GM23338 (cell line): ENCODE measurements around the gene C11orf42. TPM values are rescaled to one million over a fixed set of nuclear protein-coding genes. Genes with fewer than 3 reads are reported as not detected.

Source experiments
- ATAC-seq: fragments of 200-7000 bp; cut with Tn5 transposase; 3 replicates; pipeline ENCODE4 v1.9.1; 2020
- DNase-seq: peaks from one replicate; pipeline ENCODE4 v3.0.0-alpha.2; 2015; ENCODE audit warnings: low spot score
- H2AFZ ChIP-seq: fragments of 200-600 bp; sonication (generic); 2 replicates; pipeline ENCODE4 v1.8.0; 2016; ENCODE audit warnings: antibody characterized with exemption, mild to moderate bottlenecking, moderate library complexity
- H3F3A ChIP-seq: fragments of 200-600 bp; sonication (generic); replicated peaks from 2 replicates; pipeline ENCODE4 v1.8.0; 2017; ENCODE audit warnings: antibody characterized with exemption, mixed run types, low read depth
- H3K27ac ChIP-seq: fragments of 200-600 bp; sonication (generic); 2 replicates; pipeline ENCODE4 v1.6.1; 2016; ENCODE audit warnings: low read depth
- H3K27me3 ChIP-seq: fragments of 200-600 bp; sonication (generic); 2 replicates; pipeline ENCODE4 v1.8.0; 2016; ENCODE audit warnings: mild to moderate bottlenecking, mixed run types, moderate library complexity; ENCODE audit not compliant: insufficient read depth
- H3K36me3 ChIP-seq: fragments of 200-600 bp; sonication (generic); 2 replicates; pipeline ENCODE4 v1.8.0; 2016; ENCODE audit warnings: mild to moderate bottlenecking; ENCODE audit not compliant: insufficient read depth
- H3K4me1 ChIP-seq: fragments of 200-600 bp; sonication (generic); 2 replicates; pipeline ENCODE4 v1.8.0; 2016; ENCODE audit warnings: mild to moderate bottlenecking, moderate library complexity; ENCODE audit not compliant: insufficient read depth
- H3K4me2 ChIP-seq: fragments of 200-600 bp; sonication (generic); 2 replicates; pipeline ENCODE4 v1.7.1; 2017; ENCODE audit warnings: mixed run types
- H3K4me3 ChIP-seq: fragments of 200-600 bp; sonication (generic); 2 replicates; pipeline ENCODE4 v1.6.1; 2016; ENCODE audit warnings: mixed run types
- H3K79me2 ChIP-seq: fragments of 200-600 bp; sonication (generic); replicated peaks from 2 replicates; pipeline ENCODE4 v1.8.0; 2017; ENCODE audit warnings: mild to moderate bottlenecking; ENCODE audit not compliant: insufficient read depth
- H3K9me2 ChIP-seq: fragments of 200-600 bp; sonication (generic); 2 replicates; pipeline ENCODE4 v1.8.0; 2017; ENCODE audit not compliant: insufficient read depth
- H4K20me1 ChIP-seq: fragments of 200-600 bp; sonication (generic); replicated peaks from 2 replicates; pipeline ENCODE4 v1.8.0; 2017; ENCODE audit warnings: mild to moderate bottlenecking; ENCODE audit not compliant: insufficient read depth
- H3K27ac Mint-ChIP-seq: 2 replicates; pipeline ENCODE4 v1.8.0; 2020; ENCODE audit warnings: inconsistent platforms, mild to moderate bottlenecking, moderate library complexity, mixed read lengths
- H3K27me3 Mint-ChIP-seq: 3 replicates; pipeline ENCODE4 v1.8.0; 2022; ENCODE audit warnings: low read depth, mild to moderate bottlenecking, moderate library complexity, mixed read lengths, inconsistent platforms; ENCODE audit not compliant: insufficient read depth, poor library complexity
- H3K36me3 Mint-ChIP-seq: 3 replicates; pipeline ENCODE4 v1.8.0; 2021; ENCODE audit warnings: low read depth, mild to moderate bottlenecking, inconsistent platforms, moderate library complexity, mixed read lengths
- H3K4me1 Mint-ChIP-seq: 3 replicates; pipeline ENCODE4 v1.8.0; 2020; ENCODE audit warnings: mild to moderate bottlenecking, inconsistent platforms, mixed read lengths
- H3K4me3 Mint-ChIP-seq: 3 replicates; pipeline ENCODE4 v1.8.0; 2021; ENCODE audit warnings: moderate library complexity, mild to moderate bottlenecking, inconsistent platforms, mixed read lengths
- H3K9me3 Mint-ChIP-seq: 3 replicates; pipeline ENCODE4 v1.8.0; 2020; ENCODE audit warnings: moderate library complexity, mild to moderate bottlenecking, inconsistent platforms, mixed read lengths
- CREB1 ChIP-seq: fragments of 250-450 bp; sonication (Bioruptor Pico); IDR thresholded peaks from 2 replicates; pipeline ENCODE4 v1.5.0; 2020; ENCODE audit warnings: low read depth, mild to moderate bottlenecking, moderate library complexity
- EZH2 ChIP-seq: fragments of 200-600 bp; sonication (generic); IDR thresholded peaks from one replicate; pipeline ENCODE4 v1.8.0; 2017; ENCODE audit warnings: antibody characterized with exemption, mild to moderate bottlenecking, low read depth; ENCODE audit not compliant: unreplicated experiment
- EZH2phosphoT487 ChIP-seq: fragments of 200-600 bp; sonication (generic); IDR thresholded peaks from one replicate; pipeline ENCODE4 v1.8.1; 2018; ENCODE audit warnings: antibody characterized with exemption; ENCODE audit not compliant: unreplicated experiment
- JUNB ChIP-seq: IDR thresholded peaks from one replicate; pipeline ENCODE4 v1.6.1; 2016; ENCODE audit warnings: antibody characterized with exemption; ENCODE audit not compliant: unreplicated experiment
- NANOG ChIP-seq: IDR thresholded peaks from 2 replicates; pipeline ENCODE4 v1.6.1; 2016; ENCODE audit warnings: antibody characterized with exemption, borderline replicate concordance
- POLR2AphosphoS5 ChIP-seq: IDR thresholded peaks from 2 replicates; pipeline ENCODE4 v1.6.1; 2016; ENCODE audit warnings: antibody characterized with exemption, low read depth
- ZNF114 ChIP-seq: fragments of 250-450 bp; sonication (Bioruptor Pico); IDR thresholded peaks from 2 replicates; pipeline ENCODE4 v1.5.0; 2020; ENCODE audit warnings: mild to moderate bottlenecking, moderate library complexity
- ZNF331 ChIP-seq: fragments of 250-450 bp; sonication (Bioruptor Pico); IDR thresholded peaks from 2 replicates; pipeline ENCODE4 v1.5.0; 2020; ENCODE audit warnings: low read depth, mild to moderate bottlenecking, moderate library complexity
- polyA plus RNA-seq: library from polyadenylated mRNA; unstranded; fragments of >200 nt; fragmentation: Nextera tagmentation; extraction: Ambion mirVana; gene quantifications from 2 replicates; pipeline ENCODE4 v1.2.1, GENCODE V29; 2016
- total RNA-seq: library from RNA; depleted of rRNA; stranded (reverse); fragments of >200 nt; shearing (Covaris generic); gene quantifications from 2 replicates; pipeline ENCODE4 v1.2.3, GENCODE V29; 2014
- TF ChIP-seq, protein P1 (sequence below), 2 experiments: fragments of 200-600 bp in 1 of 2; sonication (generic) in 1 of 2; conservative IDR thresholded peaks; 2 replicates each; pipeline versions ENCODE4 v1.5.1 to v1.6.1; 2016 to 2017; ENCODE audit warnings: antibody characterized with exemption in 2 of 2, low read depth in 2 of 2, mild to moderate bottlenecking in 2 of 2, moderate library complexity in 1 of 2
- TF ChIP-seq, protein P2 (sequence below): IDR thresholded peaks from 2 replicates; pipeline ENCODE4 v1.6.1; 2016; ENCODE audit warnings: antibody characterized with exemption
- TF ChIP-seq, protein P3 (sequence below): fragments of 250-450 bp; sonication (Bioruptor Pico); IDR thresholded peaks from 2 replicates; pipeline ENCODE4 v1.5.0; 2020; ENCODE audit warnings: mild to moderate bottlenecking, moderate library complexity
- TF ChIP-seq, protein P4 (sequence below): IDR thresholded peaks from one replicate; pipeline ENCODE4 v1.6.1; 2018; ENCODE audit warnings: antibody characterized with exemption; ENCODE audit not compliant: unreplicated experiment

The C11orf42 gene
- total and polyA plus RNA-seq, 2 experiments from 2014 or later: not detected

DNA sequence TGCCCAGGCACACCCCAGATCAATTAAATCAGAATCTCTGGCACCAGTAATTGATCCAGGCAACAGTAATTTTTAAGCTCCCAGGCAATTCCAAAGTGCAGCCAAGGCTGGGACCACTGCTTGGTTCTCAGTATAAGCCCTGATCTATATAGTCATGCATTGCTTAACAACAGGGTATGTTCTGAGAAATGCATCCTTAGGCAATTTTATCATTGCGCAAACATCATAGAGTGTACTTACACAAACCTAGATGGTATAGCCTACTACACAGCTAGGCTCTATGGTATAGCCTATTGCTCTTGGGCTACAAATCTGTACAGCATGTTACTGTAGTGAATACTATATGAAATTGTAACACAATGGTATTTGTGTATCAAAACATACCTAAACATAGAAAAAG, 651 bp upstream of the C11orf42 start:
- Histone ChIP-seq H3K27me3 (no peaks in the 10 kb centered on the region), H3K79me2 (no peaks in the 10 kb centered on the region), H3K36me3 (no peaks in the 10 kb centered on the region), H3K4me2 (no peak overlapping the region), H2AFZ (no peak overlapping the region), H3K27ac (no peak overlapping the region), H4K20me1 (peaks cover 5% of the 10 kb centered on the region; the same call in 1 of the 2 replicates), H3F3A (no peaks in the 10 kb centered on the region), H3K9me2 (no peaks in the 10 kb centered on the region), H3K4me1 (peaks cover 7% of the 10 kb centered on the region; the same call in 1 of the 2 replicates), H3K4me3 (no peak overlapping the region)
- ATAC-seq: no peak
- no peak for DNase-seq
- Mint-ChIP-seq H3K4me3 (no peak overlapping the region), H3K27ac (no peak overlapping the region), H3K27me3 (peaks cover 2% of the 10 kb centered on the region), H3K36me3 (0 out of 3 replicates have a peak, but pooled peaks cover 3% of the 10 kb centered on the region), H3K9me3 (no peaks in the 10 kb centered on the region), H3K4me1 (peaks cover 8% of the 10 kb centered on the region)
- TF ChIP-seq ZNF331 (CRISPR knock-in tag): no peak
- TF ChIP-seq EZH2phosphoT487: no peak
- TF ChIP-seq, protein P1, sequence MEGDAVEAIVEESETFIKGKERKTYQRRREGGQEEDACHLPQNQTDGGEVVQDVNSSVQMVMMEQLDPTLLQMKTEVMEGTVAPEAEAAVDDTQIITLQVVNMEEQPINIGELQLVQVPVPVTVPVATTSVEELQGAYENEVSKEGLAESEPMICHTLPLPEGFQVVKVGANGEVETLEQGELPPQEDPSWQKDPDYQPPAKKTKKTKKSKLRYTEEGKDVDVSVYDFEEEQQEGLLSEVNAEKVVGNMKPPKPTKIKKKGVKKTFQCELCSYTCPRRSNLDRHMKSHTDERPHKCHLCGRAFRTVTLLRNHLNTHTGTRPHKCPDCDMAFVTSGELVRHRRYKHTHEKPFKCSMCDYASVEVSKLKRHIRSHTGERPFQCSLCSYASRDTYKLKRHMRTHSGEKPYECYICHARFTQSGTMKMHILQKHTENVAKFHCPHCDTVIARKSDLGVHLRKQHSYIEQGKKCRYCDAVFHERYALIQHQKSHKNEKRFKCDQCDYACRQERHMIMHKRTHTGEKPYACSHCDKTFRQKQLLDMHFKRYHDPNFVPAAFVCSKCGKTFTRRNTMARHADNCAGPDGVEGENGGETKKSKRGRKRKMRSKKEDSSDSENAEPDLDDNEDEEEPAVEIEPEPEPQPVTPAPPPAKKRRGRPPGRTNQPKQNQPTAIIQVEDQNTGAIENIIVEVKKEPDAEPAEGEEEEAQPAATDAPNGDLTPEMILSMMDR (conservative IDR thresholded peaks at IDR 0.05; ENCODE audit: low read depth in 2 of 2): no peak
- no peak for TF ChIP-seq NANOG
- TF ChIP-seq, protein P2, sequence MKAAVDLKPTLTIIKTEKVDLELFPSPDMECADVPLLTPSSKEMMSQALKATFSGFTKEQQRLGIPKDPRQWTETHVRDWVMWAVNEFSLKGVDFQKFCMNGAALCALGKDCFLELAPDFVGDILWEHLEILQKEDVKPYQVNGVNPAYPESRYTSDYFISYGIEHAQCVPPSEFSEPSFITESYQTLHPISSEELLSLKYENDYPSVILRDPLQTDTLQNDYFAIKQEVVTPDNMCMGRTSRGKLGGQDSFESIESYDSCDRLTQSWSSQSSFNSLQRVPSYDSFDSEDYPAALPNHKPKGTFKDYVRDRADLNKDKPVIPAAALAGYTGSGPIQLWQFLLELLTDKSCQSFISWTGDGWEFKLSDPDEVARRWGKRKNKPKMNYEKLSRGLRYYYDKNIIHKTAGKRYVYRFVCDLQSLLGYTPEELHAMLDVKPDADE: no peak
- no peak for TF ChIP-seq EZH2
- no peak for TF ChIP-seq JUNB
- TF ChIP-seq, protein P3, sequence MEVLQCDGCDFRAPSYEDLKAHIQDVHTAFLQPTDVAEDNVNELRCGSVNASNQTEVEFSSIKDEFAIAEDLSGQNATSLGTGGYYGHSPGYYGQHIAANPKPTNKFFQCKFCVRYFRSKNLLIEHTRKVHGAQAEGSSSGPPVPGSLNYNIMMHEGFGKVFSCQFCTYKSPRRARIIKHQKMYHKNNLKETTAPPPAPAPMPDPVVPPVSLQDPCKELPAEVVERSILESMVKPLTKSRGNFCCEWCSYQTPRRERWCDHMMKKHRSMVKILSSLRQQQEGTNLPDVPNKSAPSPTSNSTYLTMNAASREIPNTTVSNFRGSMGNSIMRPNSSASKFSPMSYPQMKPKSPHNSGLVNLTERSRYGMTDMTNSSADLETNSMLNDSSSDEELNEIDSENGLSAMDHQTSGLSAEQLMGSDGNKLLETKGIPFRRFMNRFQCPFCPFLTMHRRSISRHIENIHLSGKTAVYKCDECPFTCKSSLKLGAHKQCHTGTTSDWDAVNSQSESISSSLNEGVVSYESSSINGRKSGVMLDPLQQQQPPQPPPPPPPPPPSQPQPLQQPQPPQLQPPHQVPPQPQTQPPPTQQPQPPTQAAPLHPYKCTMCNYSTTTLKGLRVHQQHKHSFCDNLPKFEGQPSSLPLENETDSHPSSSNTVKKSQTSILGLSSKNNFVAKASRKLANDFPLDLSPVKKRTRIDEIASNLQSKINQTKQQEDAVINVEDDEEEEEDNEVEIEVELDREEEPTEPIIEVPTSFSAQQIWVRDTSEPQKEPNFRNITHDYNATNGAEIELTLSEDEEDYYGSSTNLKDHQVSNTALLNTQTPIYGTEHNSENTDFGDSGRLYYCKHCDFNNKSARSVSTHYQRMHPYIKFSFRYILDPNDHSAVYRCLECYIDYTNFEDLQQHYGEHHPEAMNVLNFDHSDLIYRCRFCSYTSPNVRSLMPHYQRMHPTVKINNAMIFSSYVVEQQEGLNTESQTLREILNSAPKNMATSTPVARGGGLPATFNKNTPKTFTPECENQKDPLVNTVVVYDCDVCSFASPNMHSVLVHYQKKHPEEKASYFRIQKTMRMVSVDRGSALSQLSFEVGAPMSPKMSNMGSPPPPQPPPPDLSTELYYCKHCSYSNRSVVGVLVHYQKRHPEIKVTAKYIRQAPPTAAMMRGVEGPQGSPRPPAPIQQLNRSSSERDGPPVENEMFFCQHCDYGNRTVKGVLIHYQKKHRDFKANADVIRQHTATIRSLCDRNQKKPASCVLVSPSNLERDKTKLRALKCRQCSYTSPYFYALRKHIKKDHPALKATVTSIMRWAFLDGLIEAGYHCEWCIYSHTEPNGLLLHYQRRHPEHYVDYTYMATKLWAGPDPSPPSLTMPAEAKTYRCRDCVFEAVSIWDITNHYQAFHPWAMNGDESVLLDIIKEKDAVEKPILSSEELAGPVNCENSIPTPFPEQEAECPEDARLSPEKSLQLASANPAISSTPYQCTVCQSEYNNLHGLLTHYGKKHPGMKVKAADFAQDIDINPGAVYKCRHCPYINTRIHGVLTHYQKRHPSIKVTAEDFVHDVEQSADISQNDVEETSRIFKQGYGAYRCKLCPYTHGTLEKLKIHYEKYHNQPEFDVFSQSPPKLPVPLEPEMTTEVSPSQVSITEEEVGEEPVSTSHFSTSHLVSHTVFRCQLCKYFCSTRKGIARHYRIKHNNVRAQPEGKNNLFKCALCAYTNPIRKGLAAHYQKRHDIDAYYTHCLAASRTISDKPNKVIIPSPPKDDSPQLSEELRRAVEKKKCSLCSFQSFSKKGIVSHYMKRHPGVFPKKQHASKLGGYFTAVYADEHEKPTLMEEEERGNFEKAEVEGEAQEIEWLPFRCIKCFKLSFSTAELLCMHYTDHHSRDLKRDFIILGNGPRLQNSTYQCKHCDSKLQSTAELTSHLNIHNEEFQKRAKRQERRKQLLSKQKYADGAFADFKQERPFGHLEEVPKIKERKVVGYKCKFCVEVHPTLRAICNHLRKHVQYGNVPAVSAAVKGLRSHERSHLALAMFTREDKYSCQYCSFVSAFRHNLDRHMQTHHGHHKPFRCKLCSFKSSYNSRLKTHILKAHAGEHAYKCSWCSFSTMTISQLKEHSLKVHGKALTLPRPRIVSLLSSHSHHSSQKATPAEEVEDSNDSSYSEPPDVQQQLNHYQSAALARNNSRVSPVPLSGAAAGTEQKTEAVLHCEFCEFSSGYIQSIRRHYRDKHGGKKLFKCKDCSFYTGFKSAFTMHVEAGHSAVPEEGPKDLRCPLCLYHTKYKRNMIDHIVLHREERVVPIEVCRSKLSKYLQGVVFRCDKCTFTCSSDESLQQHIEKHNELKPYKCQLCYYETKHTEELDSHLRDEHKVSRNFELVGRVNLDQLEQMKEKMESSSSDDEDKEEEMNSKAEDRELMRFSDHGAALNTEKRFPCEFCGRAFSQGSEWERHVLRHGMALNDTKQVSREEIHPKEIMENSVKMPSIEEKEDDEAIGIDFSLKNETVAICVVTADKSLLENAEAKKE (CRISPR knock-in tag): no peak
- no peak for TF ChIP-seq POLR2AphosphoS5
- TF ChIP-seq, protein P4, sequence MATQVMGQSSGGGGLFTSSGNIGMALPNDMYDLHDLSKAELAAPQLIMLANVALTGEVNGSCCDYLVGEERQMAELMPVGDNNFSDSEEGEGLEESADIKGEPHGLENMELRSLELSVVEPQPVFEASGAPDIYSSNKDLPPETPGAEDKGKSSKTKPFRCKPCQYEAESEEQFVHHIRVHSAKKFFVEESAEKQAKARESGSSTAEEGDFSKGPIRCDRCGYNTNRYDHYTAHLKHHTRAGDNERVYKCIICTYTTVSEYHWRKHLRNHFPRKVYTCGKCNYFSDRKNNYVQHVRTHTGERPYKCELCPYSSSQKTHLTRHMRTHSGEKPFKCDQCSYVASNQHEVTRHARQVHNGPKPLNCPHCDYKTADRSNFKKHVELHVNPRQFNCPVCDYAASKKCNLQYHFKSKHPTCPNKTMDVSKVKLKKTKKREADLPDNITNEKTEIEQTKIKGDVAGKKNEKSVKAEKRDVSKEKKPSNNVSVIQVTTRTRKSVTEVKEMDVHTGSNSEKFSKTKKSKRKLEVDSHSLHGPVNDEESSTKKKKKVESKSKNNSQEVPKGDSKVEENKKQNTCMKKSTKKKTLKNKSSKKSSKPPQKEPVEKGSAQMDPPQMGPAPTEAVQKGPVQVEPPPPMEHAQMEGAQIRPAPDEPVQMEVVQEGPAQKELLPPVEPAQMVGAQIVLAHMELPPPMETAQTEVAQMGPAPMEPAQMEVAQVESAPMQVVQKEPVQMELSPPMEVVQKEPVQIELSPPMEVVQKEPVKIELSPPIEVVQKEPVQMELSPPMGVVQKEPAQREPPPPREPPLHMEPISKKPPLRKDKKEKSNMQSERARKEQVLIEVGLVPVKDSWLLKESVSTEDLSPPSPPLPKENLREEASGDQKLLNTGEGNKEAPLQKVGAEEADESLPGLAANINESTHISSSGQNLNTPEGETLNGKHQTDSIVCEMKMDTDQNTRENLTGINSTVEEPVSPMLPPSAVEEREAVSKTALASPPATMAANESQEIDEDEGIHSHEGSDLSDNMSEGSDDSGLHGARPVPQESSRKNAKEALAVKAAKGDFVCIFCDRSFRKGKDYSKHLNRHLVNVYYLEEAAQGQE: no peak
- no peak for TF ChIP-seq CREB1 (CRISPR knock-in tag)
- no peak for TF ChIP-seq ZNF114 (CRISPR knock-in tag)
